Upper lobe of left lung (tissue), 6 donors: ENCODE measurements around the gene IBA57. TPM values are rescaled to one million over a fixed set of nuclear protein-coding genes. Genes with fewer than 3 reads are reported as not detected.

Experiments used
- ATAC-seq, 2 donors: fragments of 200-7000 bp; cut with Tn5 transposase; one replicate each; pipeline ENCODE4 v1.9.1; 2022; ENCODE audit warnings: mild to moderate bottlenecking in 2 of 2, moderate library complexity in 2 of 2; ENCODE audit not compliant: low FRiP score in 2 of 2
- DNase-seq, 2 donors: peaks; one replicate each; pipeline ENCODE4 v3.0.0-alpha.2; 2019 to 2020
- H3K27ac ChIP-seq, 4 donors: fragments of 200-600 bp; sonication (generic); one replicate each; pipeline ENCODE4 v1.5.1; 2016 to 2019
- H3K27me3 ChIP-seq, 4 donors: fragments of 200-600 bp; sonication (generic); one replicate each; pipeline ENCODE4 v1.5.1; 2017 to 2019
- H3K36me3 ChIP-seq, 4 donors: fragments of 200-600 bp; sonication (generic); one replicate each; pipeline ENCODE4 v1.5.1; 2016 to 2019
- H3K4me1 ChIP-seq, 4 donors: fragments of 200-600 bp; sonication (generic); one replicate each; pipeline ENCODE4 v1.5.1; 2018 to 2019
- H3K4me3 ChIP-seq, 4 donors: fragments of 200-600 bp; sonication (generic); one replicate each; pipeline ENCODE4 v1.5.1; 2017 to 2019; ENCODE audit warnings: mild to moderate bottlenecking in 2 of 4, moderate library complexity in 1 of 4
- H3K9me3 ChIP-seq, 4 donors: fragments of 200-600 bp; sonication (generic); one replicate each; pipeline ENCODE4 v1.5.1; 2018 to 2019
- CTCF ChIP-seq, 6 experiments: fragments of 450-650 bp in 4 of 6; fragments of 200-600 bp in 2 of 6; sonication (generic) in 2 of 6; IDR thresholded peaks; one replicate each; pipeline ENCODE4 v1.5.1; 2016 to 2019; ENCODE audit warnings: antibody characterized with exemption in 6 of 6
- EP300 ChIP-seq, 4 donors: sonication (generic); formaldehyde crosslinking; IDR thresholded peaks; one replicate each; pipeline ENCODE4 v1.5.1; 2017; ENCODE audit warnings: antibody characterized with exemption in 4 of 4, control low read depth in 2 of 4
- POLR2A ChIP-seq, 4 donors: fragments of 450-650 bp; IDR thresholded peaks; one replicate each; pipeline ENCODE4 v1.5.1; 2016 to 2017; ENCODE audit warnings: antibody characterized with exemption in 4 of 4, mild to moderate bottlenecking in 2 of 4
- POLR2AphosphoS5 ChIP-seq, 2 donors: sonication (generic); formaldehyde crosslinking; IDR thresholded peaks; one replicate each; pipeline ENCODE4 v1.5.1; 2017; ENCODE audit warnings: antibody characterized with exemption in 2 of 2
- WGBS, 2 donors: methylation state at CpG; one replicate each; pipeline ENCODE4 v1.1.5; 2017 to 2018; 5-methylcytosine and 5-hydroxymethylcytosine counted together
- total RNA-seq, 6 donors: library from RNA; depleted of rRNA in 4 of 6; stranded (reverse); fragments of >200 nt in 4 of 6; gene quantifications; one replicate each; pipeline versions ENCODE4 v1.1.0 to v1.2.1, GENCODE V29; 2016 to 2021
- donor health status: DM: no; HTN: no; CAD: no; lungs with moderate emphysema.
- donor health status: DM: no; HTN: yes; CAD: no; lungs with severe emphysema.

The IBA57 gene
- total RNA-seq, 6 donors from 2014 or later: 6.1 to 19.3 (median 13.9) TPM

- Histone ChIP-seq H3K4me1 (peaks cover 31 to 61% (median 43%) of the 10 kb centered on the region in 4 donors), H3K27ac (peak overlapping the region; percentile 58 to 86 (median 75)), H3K9me3 (no peaks in the 10 kb centered on the region), H3K36me3 (peaks cover 0 to 12% (median 7%) of the 10 kb centered on the region in 4 donors), H3K4me3 (peak overlapping the region in 2 of 4 donors; percentile 7 to 28), H3K27me3 (no peaks in the 10 kb centered on the region)
- TF ChIP-seq CTCF (IDR thresholded peaks at IDR 0.05) (no peak), POLR2AphosphoS5 (IDR thresholded peaks at IDR 0.05) (no peak), POLR2A (IDR thresholded peaks at IDR 0.05) (no peak), EP300 (IDR thresholded peaks at IDR 0.05) (no peak)
- 65 to 68% methylated on average over 12 of the region's 12 CpGs for WGBS, 2 donors
- DNase-seq (no peak), ATAC-seq (no peak)
These were observed 12.4 kb downstream of the IBA57 start for GRCh38 chr1:228177721-228178710.

- ATAC-seq (peak in 1 of 2 donors; percentile 58), DNase-seq (peak in 1 of 2 donors; percentile 56)
- Histone ChIP-seq H3K27ac (peak overlapping the region; percentile 61 to 86 (median 75)), H3K9me3 (no peaks in the 10 kb centered on the region), H3K36me3 (peaks cover 0 to 12% (median 7%) of the 10 kb centered on the region in 4 donors), H3K4me1 (peaks cover 31 to 55% (median 43%) of the 10 kb centered on the region in 4 donors), H3K27me3 (no peaks in the 10 kb centered on the region), H3K4me3 (peak overlapping the region in 2 of 4 donors; percentile 7 to 28)
- WGBS, 2 donors: 50 to 60% methylated on average over 11 to 12 of the region's 12 CpGs
- peak in 2 of 4 donors; percentile 37 to 61 for TF ChIP-seq EP300 (IDR thresholded peaks at IDR 0.05)
- TF ChIP-seq POLR2AphosphoS5 (IDR thresholded peaks at IDR 0.05): peak in 1 of 2 donors; percentile 59
- no peak for TF ChIP-seq CTCF (IDR thresholded peaks at IDR 0.05)
These were observed 13.4 kb downstream of the IBA57 start for GRCh38 chr1:228178737-228179684.

DNA sequence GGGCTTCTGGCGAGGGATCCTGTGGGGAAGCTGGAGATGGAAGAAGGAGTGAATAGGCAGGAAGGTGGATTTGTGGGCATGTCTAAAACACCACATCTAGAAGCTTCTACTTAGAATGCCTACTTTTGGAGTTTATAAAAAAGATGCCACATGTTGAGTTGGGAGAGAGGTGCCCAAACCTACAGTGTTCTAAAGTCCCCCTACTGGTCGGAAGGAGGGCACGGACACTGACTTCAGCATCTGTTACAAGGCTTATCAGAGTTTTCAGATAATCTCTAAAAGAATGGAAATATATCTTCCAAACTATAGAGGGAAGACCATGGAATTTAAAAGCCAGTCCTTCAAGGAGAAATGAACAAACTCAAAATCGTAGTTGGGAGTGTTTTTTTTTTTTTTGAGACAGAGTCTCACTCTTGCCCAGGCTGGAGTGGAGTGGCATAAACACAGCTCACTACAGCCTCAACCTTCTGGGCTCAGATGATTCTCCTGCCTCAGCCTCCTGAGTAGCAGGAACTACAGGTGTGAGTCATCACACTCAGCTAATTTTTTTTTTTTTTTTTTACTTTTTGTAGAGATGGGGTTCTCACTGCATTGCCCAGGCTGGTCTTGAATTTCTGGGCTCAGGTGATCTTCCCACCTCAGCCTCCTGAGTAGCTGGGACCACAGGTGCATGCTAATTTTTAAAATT lies 14.8 kb downstream of the IBA57 start:
- Histone ChIP-seq H3K36me3 (peaks cover 0 to 5% (median under 1%) of the 10 kb centered on the region in 4 donors), H3K4me1 (peaks cover 22 to 44% (median 35%) of the 10 kb centered on the region in 4 donors), H3K27ac (peak overlapping the region; percentile 44 to 86 (median 62)), H3K27me3 (no peaks in the 10 kb centered on the region), H3K9me3 (no peaks in the 10 kb centered on the region), H3K4me3 (no peak overlapping the region)
- ATAC-seq: no peak
- no peak for DNase-seq
- no peak for TF ChIP-seq EP300 (IDR thresholded peaks at IDR 0.05)
- peak in 3 of 6 experiments; percentile 8 to 18 (median 12) for TF ChIP-seq CTCF (IDR thresholded peaks at IDR 0.05)
- no peak for TF ChIP-seq POLR2A (IDR thresholded peaks at IDR 0.05)
- 56 to 66% methylated on average over 4 of the region's 4 CpGs for WGBS, 2 donors

- H3K4me1 ChIP-seq: peaks cover 22 to 38% (median 30%) of the 10 kb centered on the region in 4 donors
- DNase-seq: no peak
These were observed 15.5 kb downstream of the IBA57 start for GRCh38 chr1:228180959-228181644.

More at GRCh38 chr1:228180959-228181644, 15.5 kb downstream of the IBA57 start:
- H3K9me3 ChIP-seq: no peaks in the 10 kb centered on the region
- H3K36me3 ChIP-seq: peaks cover 0 to 2% (median 0%) of the 10 kb centered on the region in 4 donors
- H3K4me3 ChIP-seq: no peak overlapping the region
- peak overlapping the region; percentile 43 to 86 (median 54) for H3K27ac ChIP-seq
- no peak for ATAC-seq
- WGBS, 2 donors: 91 to 98% methylated on average over 5 to 7 of the region's 7 CpGs
- TF ChIP-seq POLR2A (IDR thresholded peaks at IDR 0.05): no peak
- no peak for TF ChIP-seq POLR2AphosphoS5 (IDR thresholded peaks at IDR 0.05)
- no peak for TF ChIP-seq CTCF (IDR thresholded peaks at IDR 0.05)
- TF ChIP-seq EP300 (IDR thresholded peaks at IDR 0.05): no peak
- H3K27me3 ChIP-seq: no peaks in the 10 kb centered on the region
